PFSK-1 (cell line): ENCODE data around the gene ECHS1.

Experiments used
- POLR2AphosphoS5 ChIP-seq: IDR thresholded peaks from 2 replicates; pipeline ENCODE4 v1.6.1; 2012; ENCODE audit warnings: low read depth, mild to moderate bottlenecking, control low read depth, low read length, moderate library complexity
- SIN3A ChIP-seq: IDR thresholded peaks from 2 replicates; pipeline ENCODE4 v1.6.1; 2012; ENCODE audit warnings: mild to moderate bottlenecking, low read length, moderate library complexity, borderline replicate concordance; ENCODE audit not compliant: insufficient read depth
- TAF1 ChIP-seq: IDR thresholded peaks from 2 replicates; pipeline ENCODE4 v1.6.1; 2012; ENCODE audit warnings: low read length, control low read depth, borderline replicate concordance; ENCODE audit not compliant: insufficient read depth
- TF ChIP-seq, protein P1 (sequence below), 2 experiments: IDR thresholded peaks; 2 replicates each; pipeline versions ENCODE4 v1.6.1 to v1.8.0; 2011 to 2012; ENCODE audit warnings: low read depth in 2 of 2, low read length in 2 of 2, control low read depth in 1 of 2, inconsistent platforms in 1 of 2, mild to moderate bottlenecking in 1 of 2, moderate library complexity in 1 of 2; ENCODE audit not compliant: insufficient read depth in 1 of 2

DNA sequence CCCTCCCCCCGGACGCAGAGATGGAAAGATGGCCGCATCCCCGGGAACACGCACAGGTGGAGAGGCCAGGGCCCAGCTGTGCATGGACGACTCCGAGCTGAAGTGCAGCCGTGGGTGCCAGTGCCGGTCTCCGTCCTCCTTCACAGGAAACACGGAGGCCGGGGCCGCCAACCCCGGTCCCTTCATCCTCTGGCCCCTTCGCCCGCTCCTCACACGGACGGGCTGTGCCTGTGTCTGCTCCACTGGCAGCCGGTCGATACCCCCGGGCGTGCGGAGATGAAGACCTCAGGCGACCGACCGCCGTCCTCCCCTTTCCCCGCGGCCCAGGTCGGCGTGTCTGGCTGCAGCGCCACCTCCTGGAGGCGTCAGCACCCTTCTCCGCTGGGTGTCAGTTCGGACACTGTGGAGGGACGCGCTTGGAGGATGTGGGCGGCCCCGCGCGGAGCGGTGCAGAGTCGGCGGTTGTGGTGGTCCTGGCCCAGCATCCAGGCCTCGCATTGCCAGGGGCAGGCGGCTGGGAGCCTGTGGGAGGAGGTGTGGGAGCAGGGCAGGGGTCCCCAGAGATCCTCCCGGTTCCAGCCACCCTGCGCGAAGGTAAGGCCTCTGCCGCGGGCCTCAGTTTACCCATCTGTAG is 54.5 kb downstream of the ECHS1 start:
- TF ChIP-seq TAF1: no peak
- no peak for TF ChIP-seq POLR2AphosphoS5
- TF ChIP-seq, protein P1, sequence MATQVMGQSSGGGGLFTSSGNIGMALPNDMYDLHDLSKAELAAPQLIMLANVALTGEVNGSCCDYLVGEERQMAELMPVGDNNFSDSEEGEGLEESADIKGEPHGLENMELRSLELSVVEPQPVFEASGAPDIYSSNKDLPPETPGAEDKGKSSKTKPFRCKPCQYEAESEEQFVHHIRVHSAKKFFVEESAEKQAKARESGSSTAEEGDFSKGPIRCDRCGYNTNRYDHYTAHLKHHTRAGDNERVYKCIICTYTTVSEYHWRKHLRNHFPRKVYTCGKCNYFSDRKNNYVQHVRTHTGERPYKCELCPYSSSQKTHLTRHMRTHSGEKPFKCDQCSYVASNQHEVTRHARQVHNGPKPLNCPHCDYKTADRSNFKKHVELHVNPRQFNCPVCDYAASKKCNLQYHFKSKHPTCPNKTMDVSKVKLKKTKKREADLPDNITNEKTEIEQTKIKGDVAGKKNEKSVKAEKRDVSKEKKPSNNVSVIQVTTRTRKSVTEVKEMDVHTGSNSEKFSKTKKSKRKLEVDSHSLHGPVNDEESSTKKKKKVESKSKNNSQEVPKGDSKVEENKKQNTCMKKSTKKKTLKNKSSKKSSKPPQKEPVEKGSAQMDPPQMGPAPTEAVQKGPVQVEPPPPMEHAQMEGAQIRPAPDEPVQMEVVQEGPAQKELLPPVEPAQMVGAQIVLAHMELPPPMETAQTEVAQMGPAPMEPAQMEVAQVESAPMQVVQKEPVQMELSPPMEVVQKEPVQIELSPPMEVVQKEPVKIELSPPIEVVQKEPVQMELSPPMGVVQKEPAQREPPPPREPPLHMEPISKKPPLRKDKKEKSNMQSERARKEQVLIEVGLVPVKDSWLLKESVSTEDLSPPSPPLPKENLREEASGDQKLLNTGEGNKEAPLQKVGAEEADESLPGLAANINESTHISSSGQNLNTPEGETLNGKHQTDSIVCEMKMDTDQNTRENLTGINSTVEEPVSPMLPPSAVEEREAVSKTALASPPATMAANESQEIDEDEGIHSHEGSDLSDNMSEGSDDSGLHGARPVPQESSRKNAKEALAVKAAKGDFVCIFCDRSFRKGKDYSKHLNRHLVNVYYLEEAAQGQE (IDR thresholded peaks at IDR 0.05; ENCODE audit: insufficient read depth in 1 of 2, low read depth in 2 of 2, low read length in 2 of 2): no peak
- TF ChIP-seq SIN3A: no peak
